ENCODE results near the gene RGS6.

Gene RGS6

DNA sequence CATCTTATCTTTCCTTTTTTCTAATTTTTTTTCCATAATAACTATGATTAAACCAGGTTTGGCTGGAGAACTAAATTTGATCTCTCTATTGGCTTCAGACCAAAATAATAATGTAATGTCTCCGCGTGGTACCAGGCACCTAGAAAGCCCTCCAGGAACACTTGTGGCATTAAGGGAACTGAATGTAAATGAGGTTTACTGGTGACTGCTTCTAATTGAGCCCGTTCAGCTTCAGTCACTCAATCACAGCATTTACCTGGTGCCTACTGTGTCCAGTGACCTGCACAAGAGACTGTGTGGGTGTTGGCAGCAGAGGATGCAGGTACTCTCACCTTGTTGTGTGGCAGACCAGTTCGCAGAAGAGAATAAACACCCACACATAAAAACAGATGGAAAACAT is 659.2 kb downstream of the RGS6 start:
- Histone ChIP-seq H3K36me3 (ENCODE audit: insufficient read depth) (no peaks in the 10 kb centered on the region), H3K79me2 (ENCODE audit: insufficient read depth, low read depth) (no peaks in the 10 kb centered on the region), H3K4me1 (ENCODE audit: low read depth, poor library complexity, severe bottlenecking) (no peaks in the 10 kb centered on the region), H4K20me1 (ENCODE audit: insufficient read depth) (no peaks in the 10 kb centered on the region), H3K27ac (no peak overlapping the region), H3K9ac (no peak overlapping the region), H3K27me3 (ENCODE audit: insufficient read depth, low read depth) (no peaks in the 10 kb centered on the region), H2AFZ (ENCODE audit: low read depth) (no peak overlapping the region), H3K4me2 (no peak overlapping the region), H3K4me3 (IDR thresholded peaks at IDR 0.05; ENCODE audit: insufficient read depth, low read depth, low read length) (no peak overlapping the region)
- TF ChIP-seq, protein P1, sequence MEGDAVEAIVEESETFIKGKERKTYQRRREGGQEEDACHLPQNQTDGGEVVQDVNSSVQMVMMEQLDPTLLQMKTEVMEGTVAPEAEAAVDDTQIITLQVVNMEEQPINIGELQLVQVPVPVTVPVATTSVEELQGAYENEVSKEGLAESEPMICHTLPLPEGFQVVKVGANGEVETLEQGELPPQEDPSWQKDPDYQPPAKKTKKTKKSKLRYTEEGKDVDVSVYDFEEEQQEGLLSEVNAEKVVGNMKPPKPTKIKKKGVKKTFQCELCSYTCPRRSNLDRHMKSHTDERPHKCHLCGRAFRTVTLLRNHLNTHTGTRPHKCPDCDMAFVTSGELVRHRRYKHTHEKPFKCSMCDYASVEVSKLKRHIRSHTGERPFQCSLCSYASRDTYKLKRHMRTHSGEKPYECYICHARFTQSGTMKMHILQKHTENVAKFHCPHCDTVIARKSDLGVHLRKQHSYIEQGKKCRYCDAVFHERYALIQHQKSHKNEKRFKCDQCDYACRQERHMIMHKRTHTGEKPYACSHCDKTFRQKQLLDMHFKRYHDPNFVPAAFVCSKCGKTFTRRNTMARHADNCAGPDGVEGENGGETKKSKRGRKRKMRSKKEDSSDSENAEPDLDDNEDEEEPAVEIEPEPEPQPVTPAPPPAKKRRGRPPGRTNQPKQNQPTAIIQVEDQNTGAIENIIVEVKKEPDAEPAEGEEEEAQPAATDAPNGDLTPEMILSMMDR (conservative IDR thresholded peaks at IDR 0.05; ENCODE audit: low read depth, low read length): no peak

DNA sequence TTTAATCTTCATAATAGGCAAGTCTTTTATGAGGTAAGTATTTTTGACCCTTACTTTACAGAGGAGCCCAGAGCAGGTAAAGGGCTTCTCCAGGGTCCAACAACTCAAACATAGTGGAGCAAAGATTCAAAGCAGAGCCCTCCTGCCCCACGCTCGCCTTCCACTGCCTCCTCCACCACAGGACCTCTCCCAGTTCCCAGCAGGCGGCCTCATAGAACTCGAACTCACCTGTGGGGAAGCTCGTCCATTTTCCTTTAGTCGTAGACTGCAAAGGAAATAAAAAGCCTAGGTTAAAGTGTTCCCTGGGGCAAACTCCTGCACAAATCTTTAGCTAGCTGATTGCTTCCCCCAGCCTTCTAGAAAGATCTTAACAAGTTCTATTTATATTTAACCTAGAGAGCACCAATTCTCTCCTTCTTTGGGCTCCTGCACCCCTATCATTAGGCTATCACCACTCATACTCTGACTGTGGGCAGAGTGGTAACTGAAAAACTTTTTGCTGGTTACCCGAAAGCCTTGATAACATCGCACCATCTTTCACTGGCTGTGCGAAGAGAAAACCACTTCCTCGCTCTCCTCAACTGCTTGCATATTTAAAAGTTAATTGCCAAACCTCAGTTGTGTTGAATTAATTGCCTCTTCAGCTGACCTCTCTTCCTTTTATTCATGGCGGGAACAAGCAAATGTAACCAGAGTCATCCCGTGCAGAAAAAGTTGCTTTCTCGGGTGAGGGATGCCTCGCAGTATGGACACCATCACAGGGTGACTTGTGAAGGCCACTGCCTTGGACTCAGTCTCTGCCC is 662.1 kb downstream of the RGS6 start:
- Histone ChIP-seq H4K20me1 (ENCODE audit: insufficient read depth) (no peaks in the 10 kb centered on the region), H3K79me2 (ENCODE audit: insufficient read depth, low read depth) (no peaks in the 10 kb centered on the region), H3K9ac (no peak overlapping the region), H3K27ac (no peak overlapping the region), H3K36me3 (ENCODE audit: insufficient read depth) (no peaks in the 10 kb centered on the region), H3K4me2 (no peak overlapping the region), H2AFZ (ENCODE audit: low read depth) (no peak overlapping the region), H3K4me3 (IDR thresholded peaks at IDR 0.05; ENCODE audit: insufficient read depth, low read depth, low read length) (no peak overlapping the region), H3K4me1 (ENCODE audit: low read depth, poor library complexity, severe bottlenecking) (no peaks in the 10 kb centered on the region), H3K27me3 (ENCODE audit: insufficient read depth, low read depth) (no peaks in the 10 kb centered on the region)
- TF ChIP-seq, protein P1 (conservative IDR thresholded peaks at IDR 0.05; ENCODE audit: low read depth, low read length): no peak

GRCh38 chr14:72595152-72595862 is 663.1 kb downstream of the RGS6 start:
- H2AFZ ChIP-seq (ENCODE audit: low read depth): no peak overlapping the region
- H3K4me3 ChIP-seq (IDR thresholded peaks at IDR 0.05; ENCODE audit: insufficient read depth, low read depth, low read length): no peak overlapping the region
- no peaks in the 10 kb centered on the region for H3K27me3 ChIP-seq (ENCODE audit: insufficient read depth, low read depth)
- no peak overlapping the region for H3K27ac ChIP-seq
- H3K9ac ChIP-seq: no peak overlapping the region
- H3K79me2 ChIP-seq (ENCODE audit: insufficient read depth, low read depth): no peaks in the 10 kb centered on the region
- H3K36me3 ChIP-seq (ENCODE audit: insufficient read depth): no peaks in the 10 kb centered on the region
- TF ChIP-seq, protein P1 (conservative IDR thresholded peaks at IDR 0.05; ENCODE audit: low read depth, low read length): no peak
- no peaks in the 10 kb centered on the region for H3K4me1 ChIP-seq (ENCODE audit: low read depth, poor library complexity, severe bottlenecking)
- no peaks in the 10 kb centered on the region for H4K20me1 ChIP-seq (ENCODE audit: insufficient read depth)
- H3K4me2 ChIP-seq: no peak overlapping the region

DNA sequence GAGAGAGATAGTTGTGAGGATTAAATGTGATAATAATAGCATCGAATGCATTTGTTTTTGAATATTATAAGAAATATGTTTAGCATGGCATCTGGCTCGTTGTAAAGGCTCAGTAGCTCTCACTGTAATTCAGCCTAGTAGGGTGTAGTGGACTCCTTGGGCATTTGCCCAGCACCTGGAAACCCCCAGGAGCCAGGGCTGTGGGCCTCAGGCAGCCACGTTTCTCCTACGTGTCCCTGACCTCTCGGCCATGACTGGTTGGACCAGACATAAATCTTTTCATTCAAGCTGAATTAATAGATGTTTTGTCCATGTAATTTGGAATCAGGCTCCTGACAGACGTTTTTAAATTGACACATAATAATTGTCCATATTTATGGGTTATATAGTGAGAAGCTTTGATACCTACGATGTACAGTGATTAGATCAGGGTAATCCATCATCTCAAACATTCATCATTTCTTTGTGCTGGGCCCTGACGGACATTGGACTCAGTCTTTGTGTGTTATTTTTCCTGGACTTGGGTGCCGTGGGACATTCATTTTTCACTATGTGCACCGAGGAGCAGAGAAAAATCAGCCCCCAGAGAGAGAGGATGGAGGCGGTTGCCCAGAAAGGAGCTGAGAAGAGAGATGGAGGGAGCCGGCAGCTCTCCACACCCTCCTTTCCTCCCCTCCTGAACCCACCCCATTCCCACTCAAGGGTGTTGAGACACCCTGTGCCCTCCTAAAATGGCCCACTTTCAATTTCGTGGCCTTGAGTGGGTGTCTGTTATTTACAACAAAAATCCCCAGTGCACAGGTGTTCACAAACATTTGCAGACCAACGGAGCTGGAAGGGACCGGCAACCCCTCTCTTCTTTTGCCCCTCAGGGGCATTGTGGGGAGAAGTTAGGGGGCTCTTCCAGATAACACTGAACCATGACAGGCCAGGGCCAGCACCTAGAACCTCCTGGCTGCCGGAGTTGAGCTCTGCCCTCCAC is 665.3 kb downstream of the RGS6 start:
- Histone ChIP-seq H3K27me3 (ENCODE audit: insufficient read depth, low read depth) (no peaks in the 10 kb centered on the region), H4K20me1 (ENCODE audit: insufficient read depth) (no peaks in the 10 kb centered on the region), H3K4me3 (IDR thresholded peaks at IDR 0.05; ENCODE audit: insufficient read depth, low read depth, low read length) (no peak overlapping the region), H3K36me3 (ENCODE audit: insufficient read depth) (no peaks in the 10 kb centered on the region), H2AFZ (ENCODE audit: low read depth) (no peak overlapping the region), H3K4me1 (ENCODE audit: low read depth, poor library complexity, severe bottlenecking) (no peaks in the 10 kb centered on the region), H3K4me2 (no peak overlapping the region), H3K27ac (no peak overlapping the region), H3K79me2 (ENCODE audit: insufficient read depth, low read depth) (no peaks in the 10 kb centered on the region), H3K9ac (no peak overlapping the region)
- TF ChIP-seq, protein P1 (conservative IDR thresholded peaks at IDR 0.05; ENCODE audit: low read depth, low read length): no peak
